H1 (cell line): ENCODE results near the gene LDLR. TPM values are rescaled to one million over a fixed set of nuclear protein-coding genes. Genes with fewer than 3 reads are reported as not detected.

Source experiments
- CTCF ChIA-PET: fragments of 300-600 bp; sonication (Branson Sonifier 250); formaldehyde crosslinking; loops from one replicate; lab custom pipeline; 2021; ENCODE audit not compliant: partially characterized antibody; lab: Charles Lee
- POLR2A ChIA-PET: fragments of 300-600 bp; sonication (Branson Sonifier 250); formaldehyde crosslinking; loops from one replicate; lab custom pipeline; 2021; ENCODE audit warnings: inconsistent platforms; ENCODE audit not compliant: partially characterized antibody; lab: Charles Lee
- DNase-seq, 2 experiments: peaks; one replicate each; pipeline versions ENCODE4 v3.0.0 to v3.0.0-alpha.2; 2010 to 2022; ENCODE audit warnings: low spot score in 2 of 2, low read depth in 1 of 2, mixed read lengths in 1 of 2
- FAIRE-seq: peaks from 2 replicates; lab custom pipeline; 2011; peaks lifted over from hg19 to GRCh38; lab: Jason Lieb, UNC
- H2AFZ ChIP-seq: 2 replicates; pipeline ENCODE4 v1.8.1; 2012; ENCODE audit warnings: low read length, inconsistent platforms
- H2AK5ac ChIP-seq: 2 replicates; pipeline ENCODE4 v1.6.1; 2013; ENCODE audit warnings: low read depth, low read length
- H2BK120ac ChIP-seq: replicated peaks from 2 replicates; pipeline ENCODE3; 2013; ENCODE audit warnings: low read depth, low read length, inconsistent platforms
- H2BK12ac ChIP-seq: 2 replicates; pipeline ENCODE4 v1.6.1; 2013; ENCODE audit warnings: low read depth, low read length
- H2BK15ac ChIP-seq: 2 replicates; pipeline ENCODE4 v1.6.1; 2013; ENCODE audit warnings: low read length
- H2BK20ac ChIP-seq: 2 replicates; pipeline ENCODE4 v1.6.1; 2013; ENCODE audit warnings: low read length
- H2BK5ac ChIP-seq: 2 replicates; pipeline ENCODE4 v1.6.1; 2013; ENCODE audit warnings: low read depth, low read length
- H3K14ac ChIP-seq: 2 replicates; pipeline ENCODE4 v1.6.1; 2013; ENCODE audit warnings: inconsistent platforms; ENCODE audit not compliant: insufficient read length
- H3K18ac ChIP-seq: 2 replicates; pipeline ENCODE4 v1.6.1; 2013; ENCODE audit warnings: low read length; ENCODE audit errors: extremely low read depth
- H3K23ac ChIP-seq: 2 replicates; pipeline ENCODE4 v1.6.1; 2013; ENCODE audit warnings: inconsistent platforms; ENCODE audit not compliant: insufficient read length
- H3K23me2 ChIP-seq: 2 replicates; pipeline ENCODE4 v1.6.1; 2013; ENCODE audit warnings: low read depth, low read length
- H3K27ac ChIP-seq: 2 replicates; pipeline ENCODE4 v1.6.1; 2011; ENCODE audit warnings: low read depth, low read length, inconsistent platforms
- H3K27me3 ChIP-seq, 4 experiments: replicated peaks in 1 of 4; 1 replicate in 1 of 4; 2 replicates in 3 of 4; pipeline versions ENCODE4 v1.6.1 to v1.8.1; 2011 to 2013; ENCODE audit warnings: low read length in 3 of 4, mild to moderate bottlenecking in 3 of 4, inconsistent platforms in 2 of 4, mixed read lengths in 2 of 4, moderate library complexity in 1 of 4; ENCODE audit not compliant: control insufficient read depth in 3 of 4, insufficient read depth in 3 of 4; ENCODE audit errors: extremely low read depth in 1 of 4
- H3K36me3 ChIP-seq, 4 experiments: 2 replicates each; pipeline versions ENCODE4 v1.6.1 to v1.8.1; 2011 to 2013; ENCODE audit warnings: mild to moderate bottlenecking in 4 of 4, low read length in 3 of 4, moderate library complexity in 2 of 4, control low read depth in 1 of 4, inconsistent platforms in 1 of 4; ENCODE audit not compliant: insufficient read depth in 4 of 4, control insufficient read depth in 2 of 4
- H3K4ac ChIP-seq: replicated peaks from 2 replicates; pipeline ENCODE3; 2013; ENCODE audit warnings: low read length, low read depth, mixed read lengths, inconsistent platforms; ENCODE audit not compliant: insufficient read length
- H3K4me1 ChIP-seq, 4 experiments: replicated peaks in 1 of 4; 1 replicate in 1 of 4; 2 replicates in 3 of 4; pipeline versions ENCODE4 v1.6.1 to v1.8.1; 2011 to 2013; ENCODE audit warnings: low read length in 3 of 4, inconsistent platforms in 2 of 4, mixed read lengths in 1 of 4; ENCODE audit not compliant: insufficient read depth in 4 of 4, control insufficient read depth in 3 of 4
- H3K4me2 ChIP-seq, 2 experiments: 2 replicates each; pipeline versions ENCODE4 v1.6.1 to v1.8.1; 2011 to 2013; ENCODE audit warnings: low read depth in 2 of 2, low read length in 2 of 2, control low read depth in 1 of 2, inconsistent platforms in 1 of 2, mild to moderate bottlenecking in 1 of 2; ENCODE audit not compliant: insufficient read depth in 1 of 2
- H3K4me3 ChIP-seq, 4 experiments: fragments of 200-600, 300-600 bp in 1 of 4; sonication (generic), shearing (Covaris generic), sonication (Bioruptor Twin) in 1 of 4; 2 replicates each; pipeline versions ENCODE4 v1.5.1 to v1.8.1; 2011 to 2016; ENCODE audit warnings: low read length in 4 of 4, low read depth in 3 of 4, control low read depth in 2 of 4, inconsistent platforms in 2 of 4, mild to moderate bottlenecking in 2 of 4, mixed read lengths in 1 of 4, moderate library complexity in 1 of 4; ENCODE audit not compliant: insufficient read depth in 2 of 4; ENCODE audit errors: extremely low read depth in 1 of 4
- H3K56ac ChIP-seq: replicated peaks from 2 replicates; pipeline ENCODE3; 2013; ENCODE audit warnings: low read depth, mild to moderate bottlenecking, mixed read lengths, low read length, inconsistent platforms; ENCODE audit not compliant: insufficient read length
- H3K79me1 ChIP-seq: 2 replicates; pipeline ENCODE4 v1.6.1; 2013; ENCODE audit warnings: low read depth, low read length, control low read depth
- H3K79me2 ChIP-seq, 2 experiments: 2 replicates each; pipeline versions ENCODE4 v1.6.1 to v1.8.1; 2012 to 2013; ENCODE audit warnings: low read length in 2 of 2, mild to moderate bottlenecking in 2 of 2, inconsistent platforms in 1 of 2; ENCODE audit not compliant: insufficient read depth in 2 of 2, control insufficient read depth in 1 of 2
- H3K9ac ChIP-seq, 4 experiments: replicated peaks in 1 of 4; 1 replicate in 1 of 4; 2 replicates in 3 of 4; pipeline versions ENCODE4 v1.6.1 to v1.8.1; 2011 to 2013; ENCODE audit warnings: low read depth in 3 of 4, low read length in 3 of 4, control low read depth in 2 of 4, mild to moderate bottlenecking in 2 of 4, moderate library complexity in 2 of 4, inconsistent platforms in 1 of 4; ENCODE audit errors: extremely low read depth in 1 of 4
- H3K9me3 ChIP-seq, 2 experiments: 2 replicates each; pipeline versions ENCODE4 v1.6.1 to v1.8.1; 2012 to 2013; ENCODE audit warnings: mild to moderate bottlenecking in 2 of 2, moderate library complexity in 2 of 2, control low read depth in 1 of 2, inconsistent platforms in 1 of 2, low read depth in 1 of 2, low read length in 1 of 2, mixed read lengths in 1 of 2; ENCODE audit not compliant: insufficient read depth in 2 of 2
- H4K20me1 ChIP-seq, 2 experiments: replicated peaks in 1 of 2; 2 replicates each; pipeline versions ENCODE3 to v1.8.1; 2011 to 2013; ENCODE audit warnings: inconsistent platforms in 2 of 2, low read length in 2 of 2, mild to moderate bottlenecking in 1 of 2; ENCODE audit not compliant: insufficient read depth in 2 of 2, control insufficient read depth in 1 of 2
- H4K5ac ChIP-seq: 2 replicates; pipeline ENCODE4 v1.6.1; 2013; ENCODE audit warnings: low read length, low read depth, mixed read lengths, inconsistent platforms; ENCODE audit not compliant: insufficient read length
- H4K8ac ChIP-seq: 2 replicates; pipeline ENCODE4 v1.8.0; 2013; ENCODE audit warnings: mild to moderate bottlenecking, moderate library complexity, low read length, inconsistent platforms; ENCODE audit not compliant: insufficient read depth; ENCODE audit errors: extremely low read depth
- H4K91ac ChIP-seq: replicated peaks from 2 replicates; pipeline ENCODE3; 2013; ENCODE audit warnings: low read length, mixed read lengths, inconsistent platforms; ENCODE audit not compliant: insufficient read length
- KDM4A ChIP-seq: IDR thresholded peaks from one replicate; pipeline ENCODE4 v1.7.1; 2012; ENCODE audit warnings: low read depth, mild to moderate bottlenecking, moderate library complexity, low read length, inconsistent platforms; ENCODE audit not compliant: severe bottlenecking
- RBBP5 ChIP-seq: IDR thresholded peaks from 2 replicates; pipeline ENCODE4 v1.7.1; 2012; ENCODE audit warnings: low read depth, mild to moderate bottlenecking, inconsistent platforms, low read length, moderate library complexity, borderline replicate concordance
- SP4 ChIP-seq: IDR thresholded peaks from 2 replicates; pipeline ENCODE4 v1.6.1; 2012; ENCODE audit warnings: low read length, inconsistent platforms
- YY1 ChIP-seq: IDR thresholded peaks from 2 replicates; pipeline ENCODE4 v1.6.1; 2011; ENCODE audit warnings: low read depth, mild to moderate bottlenecking, low read length
- WGBS, 2 experiments: shearing (Covaris generic) in 1 of 2; methylation state at CpG; one replicate each; pipeline versions ENCODE4 v1.1.6 to v1.1.7; 2013 to 2015; ENCODE audit warnings: low lambda C conversion rate in 2 of 2, mixed read lengths in 2 of 2, inconsistent platforms in 1 of 2, low coverage in 1 of 2, missing lambda C conversion rate in 1 of 2; ENCODE audit not compliant: insufficient replicate concordance in 2 of 2, insufficient coverage in 1 of 2, insufficient read length in 1 of 2; ENCODE audit errors: extremely low coverage in 1 of 2, missing lambda C conversion rate in 1 of 2; 5-methylcytosine and 5-hydroxymethylcytosine counted together
- polyA plus RNA-seq, 7 experiments: library from polyadenylated mRNA; depleted of rRNA in 3 of 7; stranded (reverse) in 5 of 7; unstranded in 2 of 7; fragments of >200 nt in 5 of 7; fragments of 200-250 nt in 2 of 7; gene quantifications; 1 replicate in 5 of 7; 2 replicates in 1 of 7; 4 replicates in 1 of 7; pipeline versions ENCODE4 v1.2.1 to v1.2.3, GENCODE V29; 2011 to 2013; ENCODE audit warnings: missing spikeins in 2 of 7, mixed read lengths in 2 of 7
- total RNA-seq: library from RNA; stranded (reverse); fragmentation: NEBNext Ultra II Directional; extraction: Animal tissue kit (Norgen Biotek cat#: 25700); gene quantifications from 2 replicates; pipeline ENCODE4 v1.2.1, GENCODE V29; 2021

The LDLR gene
- total and polyA plus RNA-seq, 2 of the 8 experiments (the other 6 are each of a cell fraction or from before 2014, with no cell fraction given) = 70.1 to 118 TPM

DNA sequence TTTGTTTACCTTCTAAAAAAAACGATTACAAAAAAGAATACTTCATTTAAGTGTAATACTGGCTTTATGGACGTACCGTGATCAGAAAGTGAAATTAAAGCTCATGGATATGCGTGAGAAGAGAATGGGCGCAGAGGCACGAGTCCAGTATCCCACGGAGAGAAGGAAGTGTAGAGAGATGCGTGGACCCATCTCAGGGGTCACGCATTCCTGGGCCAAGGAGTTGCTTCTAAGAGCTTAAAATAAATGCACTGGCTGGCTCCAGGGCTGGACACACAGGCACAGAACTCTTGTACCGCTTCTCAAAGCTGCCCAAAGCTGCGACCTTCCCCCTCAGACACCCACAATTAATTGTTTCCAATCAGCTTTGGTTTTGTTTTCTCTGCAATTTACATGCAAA is 75.0 kb downstream of the LDLR start:
- no peak overlapping the region for H2BK15ac ChIP-seq
- H3K9me3 ChIP-seq = no peaks in the 10 kb centered on the region
- DNase-seq (no peak), FAIRE-seq (no peak)
- no peak overlapping the region for H3K18ac ChIP-seq
- H3K23ac ChIP-seq = no peak overlapping the region
- no peak overlapping the region for H2AFZ ChIP-seq
- 92% methylated on average over 11 of the region's 11 CpGs; no CpG with 5 or more reads in 1 of the 2 experiments for WGBS, 2 experiments
- no peak overlapping the region for H2BK120ac ChIP-seq
- no peak overlapping the region for H3K9ac ChIP-seq
- H2BK5ac ChIP-seq = no peak overlapping the region
- H3K4me3 ChIP-seq = no peak overlapping the region
- peaks cover 0 to 4% (median 1%) of the 10 kb centered on the region in 4 experiments; a peak in 4 of 8 replicates for H3K36me3 ChIP-seq
- ChIA-PET CTCF (interaction anchor here (0.8 to 2.2 kb wide), 6 partner anchors 10 to 73 kb away, joined by 3 to 9 read pairs (median 4); partner anchors contain the start of gene SPC24), POLR2A (interaction anchor here (0.7 to 1.7 kb wide), 8 partner anchors 9 to 38 kb away, joined by 3 to 7 read pairs (median 4); partner anchors contain the start of gene SPC24)
- H3K14ac ChIP-seq = no peak overlapping the region
- H2BK12ac ChIP-seq = no peak overlapping the region
- H4K8ac ChIP-seq = no peak overlapping the region
- H3K79me1 ChIP-seq = no peaks in the 10 kb centered on the region
- H2BK20ac ChIP-seq = no peak overlapping the region
- H4K5ac ChIP-seq = no peak overlapping the region
- no peak overlapping the region for H3K4ac ChIP-seq
- H2AK5ac ChIP-seq = no peak overlapping the region
- no peaks in the 10 kb centered on the region for H3K23me2 ChIP-seq
- no peak overlapping the region for H4K91ac ChIP-seq
- no peak overlapping the region for H3K4me2 ChIP-seq
- H3K79me2 ChIP-seq = no peaks in the 10 kb centered on the region
- no peaks in the 10 kb centered on the region for H3K27me3 ChIP-seq
- no peak overlapping the region for H3K27ac ChIP-seq
- peaks cover 0 to 3% of the 10 kb centered on the region in 2 experiments for H4K20me1 ChIP-seq
- H3K56ac ChIP-seq = no peak overlapping the region
- H3K4me1 ChIP-seq = no peaks in the 10 kb centered on the region
- TF ChIP-seq YY1 = no peak
- no peak for TF ChIP-seq SP4
- no peak for TF ChIP-seq KDM4A
- TF ChIP-seq RBBP5 = no peak
